EH (cell line): Measurements from ENCODE around the gene NOXRED1.

Source experiments
- DNase-seq: peaks from one replicate; pipeline ENCODE4 v3.0.0-alpha.2; 2015; ENCODE audit warnings: low read depth

NOXRED1 gene

GRCh38 chr14:77409131-77409533 lies 14.2 kb downstream of the NOXRED1 start:
- peak; percentile 6 for DNase-seq

- no peak for DNase-seq
These were observed 16.2 kb downstream of the NOXRED1 start for GRCh38 chr14:77407158-77407557.

DNA sequence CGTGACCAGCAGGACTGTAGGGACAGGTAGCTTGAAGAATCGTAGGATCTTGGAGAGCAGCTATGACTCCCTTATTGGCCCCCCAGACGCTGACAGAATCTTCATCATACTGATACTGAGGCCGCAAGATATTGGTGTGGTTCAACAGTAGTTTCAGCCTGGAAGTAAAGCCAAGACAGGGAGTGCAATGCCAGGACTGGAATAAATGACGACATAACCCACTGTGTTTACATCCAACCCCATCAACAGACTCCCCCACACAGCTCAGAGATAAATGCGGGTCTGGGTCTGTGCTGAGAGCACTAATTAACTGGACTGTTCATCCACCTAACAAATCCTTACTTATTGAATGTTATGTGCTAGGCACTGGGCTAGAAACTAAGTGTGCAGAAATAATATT lies 16.6 kb downstream of the NOXRED1 start:
- DNase-seq, result no peak

GRCh38 chr14:77406086-77406485 lies 17.2 kb downstream of the NOXRED1 start:
- no peak for DNase-seq

DNA sequence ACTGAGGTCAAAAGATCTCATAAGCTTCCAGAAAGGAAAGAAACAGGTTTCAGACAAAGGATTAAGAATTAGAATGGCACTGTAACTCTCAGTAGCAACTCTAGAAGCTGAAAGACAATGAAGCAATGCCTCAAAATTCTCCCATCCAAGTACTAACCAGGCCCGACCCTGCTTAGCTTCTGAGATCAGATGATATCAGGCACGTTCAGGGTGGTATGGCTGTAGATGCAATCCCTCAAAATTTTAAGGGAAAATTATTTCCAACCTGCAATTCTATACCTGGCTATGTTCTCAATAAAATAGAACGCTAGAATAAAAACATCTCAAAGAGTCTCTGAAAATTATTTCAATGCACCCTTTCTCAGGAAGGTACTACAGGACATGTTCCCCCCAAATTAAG lies 19.6 kb downstream of the NOXRED1 start:
- DNase-seq, result no peak

- no peak for DNase-seq
These were observed 23.1 kb downstream of the NOXRED1 start for GRCh38 chr14:77400216-77400615.

DNA sequence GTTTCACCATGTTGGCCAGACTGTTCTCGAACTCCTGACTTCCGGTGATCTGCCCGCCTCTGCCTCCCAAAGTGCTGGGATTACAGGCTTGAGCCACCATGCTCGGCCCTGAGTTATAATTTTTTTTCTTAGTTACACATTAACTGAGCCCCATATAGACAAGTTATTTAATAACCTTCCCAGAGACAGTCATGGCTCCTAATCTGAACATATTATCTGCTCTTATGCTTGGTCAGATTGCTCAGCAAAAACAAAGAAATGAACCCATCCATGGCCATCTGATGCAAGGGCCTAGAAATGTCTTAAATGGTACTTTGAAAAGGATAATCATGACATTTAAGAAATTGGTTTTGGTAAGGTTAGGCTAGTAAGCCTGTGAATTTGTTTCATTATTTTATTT lies 33.1 kb downstream of the NOXRED1 start:
- no peak for DNase-seq

GRCh38 chr14:77378701-77379100 lies 44.6 kb downstream of the NOXRED1 start:
- no peak for DNase-seq

DNA sequence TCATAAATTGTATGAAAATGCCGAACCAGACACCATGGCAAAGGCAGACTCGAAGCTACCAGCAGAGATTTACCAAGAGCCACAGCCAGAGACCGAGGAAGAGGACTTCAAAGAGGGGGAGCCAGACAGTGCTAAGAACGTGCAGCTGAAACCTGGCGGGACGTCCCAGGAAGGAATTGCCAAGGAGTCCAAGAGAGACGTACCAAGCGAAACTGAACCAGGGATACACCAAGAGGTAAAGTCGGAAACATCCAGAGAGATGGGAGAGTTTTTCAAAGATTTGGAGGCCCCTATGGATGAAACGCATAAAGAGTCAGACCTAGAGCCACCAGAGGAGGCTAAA lies 45.9 kb downstream of the NOXRED1 start:
- no peak for DNase-seq

GRCh38 chr14:77376771-77377501 lies 46.4 kb downstream of the NOXRED1 start, which contains the start of the genes SAMD15 and TMED8:
TSS of gene SAMD15 (plus strand) at chr14:77377379. CDS start at chr14:77377419, 40 bp downstream.
TSS of gene TMED8 (minus strand) at chr14:77377094. CDS start at chr14:77377053, 41 bp downstream.
- DNase-seq, result peak; percentile 84

DNA sequence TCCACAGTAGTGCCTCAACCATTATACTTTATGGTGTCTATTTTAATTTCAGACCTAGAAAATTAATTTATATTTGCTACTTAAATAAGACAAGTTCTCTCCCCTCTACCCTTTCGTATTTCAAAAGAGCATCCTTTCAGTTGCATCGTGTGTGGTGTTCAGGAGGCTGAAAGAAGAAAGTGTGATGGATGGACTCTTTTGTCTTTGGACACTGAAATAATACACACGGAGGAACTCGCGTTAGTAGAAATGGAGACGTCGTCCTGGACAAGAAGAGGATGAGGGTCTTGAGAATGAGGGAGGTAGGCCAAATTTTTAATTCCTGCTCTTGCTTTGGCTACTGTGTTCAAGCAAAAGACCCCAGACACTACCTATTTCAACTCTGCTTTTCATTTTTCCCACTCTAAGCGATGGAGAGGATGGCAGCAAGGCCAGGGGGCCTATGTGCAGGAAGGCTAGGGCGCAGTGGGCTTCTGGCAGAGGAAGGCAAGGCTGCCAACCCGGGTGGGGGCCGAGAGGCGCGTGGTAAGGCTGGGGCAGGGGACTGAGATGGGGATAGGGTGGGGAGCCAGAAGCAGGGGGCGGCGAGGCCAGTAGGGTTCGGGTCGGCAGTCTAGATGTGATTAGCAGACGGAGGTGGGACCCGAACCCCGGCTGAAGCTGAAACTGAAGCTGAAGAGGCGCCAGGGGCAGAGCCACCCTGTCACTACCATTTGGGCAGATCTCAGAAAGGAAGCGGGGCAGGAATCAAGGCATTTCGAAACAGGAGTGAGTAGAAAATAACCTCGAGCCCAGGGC lies 47.2 kb downstream of the NOXRED1 start:
- peak; percentile 36 for DNase-seq

- DNase-seq, result no peak
These were observed 48.0 kb downstream of the NOXRED1 start for GRCh38 chr14:77375164-77375950.

DNA sequence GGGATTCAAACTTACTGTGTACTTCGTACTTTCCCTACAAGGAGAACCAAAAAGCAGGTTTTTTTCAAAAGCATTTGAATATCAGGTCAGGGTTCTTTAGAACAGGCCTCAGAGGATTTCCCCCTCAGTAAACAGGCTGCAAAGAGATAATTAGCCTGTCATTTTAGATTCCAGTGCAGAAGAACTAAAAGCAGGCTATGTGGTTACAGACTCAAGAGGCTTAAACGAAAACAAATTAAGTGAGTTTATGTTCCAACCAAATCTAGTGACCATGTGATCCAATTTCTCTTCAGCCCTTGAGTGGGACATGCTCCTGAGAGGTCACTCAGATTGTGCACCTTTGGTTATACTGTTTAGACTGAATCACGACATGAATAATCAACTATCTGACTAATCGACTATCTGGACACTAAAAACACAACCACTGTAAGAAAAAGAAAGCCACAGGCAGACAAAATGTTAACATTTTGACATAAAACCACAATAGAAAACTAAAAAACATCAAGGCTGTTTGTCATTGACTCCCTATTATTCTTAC lies 51.0 kb downstream of the NOXRED1 start:
- DNase-seq, result peak; percentile 23

- no peak for DNase-seq
These were observed 54.0 kb downstream of the NOXRED1 start for GRCh38 chr14:77369285-77369684.

GRCh38 chr14:77364146-77364545 lies 59.2 kb downstream of the NOXRED1 start:
- no peak for DNase-seq

DNA sequence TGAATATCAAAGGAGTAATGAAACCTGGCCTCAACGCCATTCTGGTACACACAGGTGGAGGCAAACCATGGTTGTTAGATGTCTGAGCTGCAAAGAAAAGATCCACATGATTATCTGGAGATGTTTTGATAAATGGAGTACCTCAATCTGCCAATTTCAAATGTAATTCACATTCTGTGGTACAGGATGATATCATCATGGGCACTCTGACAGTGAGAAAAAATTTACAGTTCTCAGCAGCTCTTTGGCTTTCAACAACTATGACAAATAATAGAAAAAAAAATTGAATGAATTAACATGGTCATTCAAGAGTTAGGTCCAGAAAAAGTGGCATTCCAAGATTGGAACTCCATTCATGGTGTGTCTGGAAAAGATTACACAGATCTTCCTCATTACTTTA lies 63.7 kb downstream of the NOXRED1 start:
- DNase-seq, result no peak

DNA sequence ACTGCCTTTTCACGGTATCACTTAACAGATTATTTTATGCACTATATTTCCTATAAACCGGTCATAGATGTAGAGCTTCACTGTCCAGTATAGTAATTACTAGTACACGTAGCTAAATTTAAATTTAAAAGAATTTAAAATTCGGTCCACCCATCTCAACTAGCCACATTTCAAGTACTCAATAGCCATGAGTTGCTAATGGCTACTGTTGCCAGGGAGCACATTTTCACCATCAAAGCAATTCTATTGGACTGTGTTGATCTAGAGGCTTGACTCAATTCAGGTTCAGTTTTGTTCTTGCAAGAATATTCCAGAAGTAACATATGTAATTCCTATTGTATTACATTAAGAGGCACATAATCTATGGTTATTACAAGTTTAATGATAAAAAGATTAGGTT lies 66.4 kb downstream of the NOXRED1 start:
- no peak for DNase-seq

DNA sequence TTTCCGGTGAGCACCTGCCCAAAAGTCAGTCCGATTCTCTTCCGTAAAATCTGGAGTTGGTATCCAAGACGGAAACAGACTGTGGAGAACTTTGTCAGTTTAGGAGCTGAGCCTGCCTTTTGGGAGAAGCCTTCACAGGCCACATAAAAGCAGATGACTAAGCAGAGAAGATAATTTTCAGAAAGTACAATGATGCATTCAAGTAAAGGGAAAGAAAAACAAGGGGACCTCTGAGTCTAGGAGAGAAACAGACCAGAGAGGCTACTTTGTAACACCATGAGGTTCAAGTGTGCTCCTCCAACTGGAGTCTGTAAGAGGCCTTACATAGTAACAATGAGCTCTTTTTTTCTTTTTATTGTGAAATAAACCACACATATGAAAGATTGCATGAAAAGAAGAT lies 67.5 kb downstream of the NOXRED1 start:
- no peak for DNase-seq

GRCh38 chr14:77353469-77354141 lies 69.7 kb downstream of the NOXRED1 start:
- no peak for DNase-seq

GRCh38 chr14:77347751-77348150 lies 75.6 kb downstream of the NOXRED1 start:
- DNase-seq, result no peak

DNA sequence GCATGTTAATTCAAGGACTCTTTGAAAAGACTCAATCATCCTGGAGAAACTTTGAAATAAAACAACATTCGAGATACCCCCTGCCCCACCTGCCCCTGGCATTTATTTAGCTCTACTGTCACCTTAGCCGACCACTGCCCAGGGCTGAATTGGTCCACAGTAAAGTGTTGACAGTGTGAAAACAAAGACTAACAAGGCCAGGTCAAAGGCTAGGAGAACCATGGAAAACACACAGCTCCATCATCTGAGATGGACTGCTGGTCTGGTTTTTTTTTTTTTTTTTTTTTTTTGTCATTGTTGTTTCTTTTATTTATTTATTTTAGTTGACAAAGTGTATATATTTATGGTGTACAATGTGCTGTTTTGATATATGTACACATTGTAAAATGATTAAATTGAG lies 76.8 kb downstream of the NOXRED1 start:
- DNase-seq, result no peak
